Measurements from ENCODE around the gene PRR19.

The PRR19 gene

DNA sequence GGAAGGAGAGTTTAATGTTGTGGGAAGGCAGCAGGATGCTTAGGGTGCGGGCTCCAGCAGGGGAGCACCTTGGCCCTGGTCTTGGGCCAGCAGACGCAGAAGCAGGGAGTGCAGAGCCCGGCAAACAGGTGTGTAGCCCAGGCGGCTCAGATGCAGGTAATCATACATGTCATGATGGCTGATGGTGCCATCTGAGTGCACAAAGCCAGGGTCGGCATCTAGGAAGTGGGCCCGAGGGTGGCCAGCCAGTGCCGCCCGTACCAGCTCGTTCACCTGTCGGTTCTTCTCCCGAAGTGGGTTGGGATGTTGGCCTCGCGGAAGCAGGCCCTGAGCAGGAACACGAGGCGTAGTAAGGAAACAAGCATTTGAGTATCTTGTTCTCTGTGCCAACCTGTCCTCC, 4.9 kb upstream of the PRR19 start:
- FAIRE-seq: no peak

DNA sequence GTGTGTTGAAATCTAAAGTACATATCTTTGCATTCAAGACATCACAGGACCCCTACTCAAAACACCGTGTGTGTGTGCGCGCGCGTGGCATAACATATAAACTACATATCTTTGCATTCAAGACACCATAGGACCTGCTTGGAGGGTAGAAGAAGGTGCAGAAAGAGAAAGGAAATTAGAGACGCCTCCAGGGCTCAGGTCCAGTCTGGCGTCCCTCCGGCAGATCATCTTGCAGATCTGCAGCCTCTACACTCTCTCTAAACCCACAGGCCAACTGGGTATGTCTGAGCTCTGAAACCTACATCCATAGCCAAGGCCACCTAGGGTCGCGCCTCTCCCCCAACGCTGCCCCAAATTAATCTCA, 1.2 kb downstream of the PRR19 start:
- no peak for FAIRE-seq

DNA sequence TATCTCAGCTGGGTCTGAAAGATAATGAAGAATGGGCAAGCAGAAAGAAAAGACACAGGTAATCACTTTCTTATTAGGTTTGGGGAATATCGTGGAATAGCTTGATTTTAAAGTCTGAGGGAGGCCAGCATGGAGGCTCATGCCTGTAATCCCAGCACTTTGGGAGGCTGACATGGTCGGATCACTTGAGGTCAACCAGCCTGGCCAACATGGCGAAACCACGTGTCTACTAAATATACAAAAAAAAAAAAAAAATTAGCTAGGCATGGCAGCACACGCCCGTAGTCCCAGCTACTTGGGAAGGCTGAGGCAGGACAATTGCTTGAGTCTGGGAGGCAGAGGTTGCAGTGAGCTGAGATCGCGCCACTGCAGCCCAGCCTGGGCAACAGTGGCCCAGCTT, 1.9 kb downstream of the PRR19 start:
- FAIRE-seq: no peak

DNA sequence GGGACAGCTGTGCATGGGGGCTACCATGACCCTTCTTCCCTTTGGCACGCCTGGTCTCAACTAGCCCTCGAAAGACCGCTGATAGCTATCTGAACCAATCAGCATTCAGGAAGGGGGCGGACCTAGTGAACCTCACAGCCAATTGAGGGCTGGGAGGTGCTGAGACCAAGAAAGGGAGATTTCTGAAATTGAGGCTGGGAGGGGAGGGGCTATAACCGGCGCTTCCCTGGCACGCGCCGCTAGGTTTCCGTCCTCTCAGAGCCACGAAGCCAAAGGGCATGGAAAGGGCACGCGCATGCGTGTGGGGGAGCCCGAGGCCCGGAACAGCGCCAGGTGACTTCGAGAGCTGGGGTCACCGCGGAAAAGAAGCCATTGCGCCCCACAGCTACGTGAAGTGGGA, 4.7 kb downstream of the PRR19 start:
- FAIRE-seq: no peak

DNA sequence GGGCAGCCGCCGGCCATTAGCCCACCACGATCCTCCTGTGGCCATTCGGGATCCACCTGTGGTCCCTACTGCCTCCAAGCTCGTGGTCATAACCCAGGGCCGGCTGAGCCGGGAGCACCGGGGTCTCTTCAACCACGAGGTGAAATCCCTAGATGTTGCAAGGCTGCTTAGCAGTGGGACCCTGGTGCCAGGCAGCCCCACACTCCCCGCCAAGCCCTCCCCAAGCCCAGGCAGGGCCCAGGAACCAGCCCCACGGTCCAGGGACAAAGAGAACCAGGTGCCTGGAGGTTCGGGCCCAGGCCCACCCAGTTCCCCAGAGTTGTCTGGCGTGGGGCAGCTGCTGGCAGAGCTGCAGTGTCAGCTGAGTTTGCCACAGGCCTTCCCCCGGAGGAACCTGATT, 7.8 kb downstream of the PRR19 start:
- FAIRE-seq: no peak

DNA sequence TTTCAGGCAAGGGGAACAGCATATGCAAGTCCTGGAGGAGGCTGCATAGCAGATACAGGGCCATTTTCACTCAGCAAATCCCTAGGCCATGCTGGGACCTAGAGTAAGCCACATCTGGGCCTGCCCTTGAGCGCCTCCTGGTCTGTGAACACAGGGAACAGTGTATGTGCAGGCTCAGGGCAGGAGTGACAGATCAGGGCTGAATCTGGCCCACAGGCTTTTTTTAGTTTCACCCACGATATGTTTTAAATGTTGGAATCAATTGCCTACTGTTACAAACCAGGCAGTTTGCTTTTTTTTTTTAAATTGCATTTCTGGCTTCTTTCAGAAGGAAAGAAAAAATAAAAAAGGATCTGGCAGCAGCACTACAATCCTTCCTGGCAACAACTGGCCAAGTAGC, 9.7 kb downstream of the PRR19 start:
- FAIRE-seq: no peak

DNA sequence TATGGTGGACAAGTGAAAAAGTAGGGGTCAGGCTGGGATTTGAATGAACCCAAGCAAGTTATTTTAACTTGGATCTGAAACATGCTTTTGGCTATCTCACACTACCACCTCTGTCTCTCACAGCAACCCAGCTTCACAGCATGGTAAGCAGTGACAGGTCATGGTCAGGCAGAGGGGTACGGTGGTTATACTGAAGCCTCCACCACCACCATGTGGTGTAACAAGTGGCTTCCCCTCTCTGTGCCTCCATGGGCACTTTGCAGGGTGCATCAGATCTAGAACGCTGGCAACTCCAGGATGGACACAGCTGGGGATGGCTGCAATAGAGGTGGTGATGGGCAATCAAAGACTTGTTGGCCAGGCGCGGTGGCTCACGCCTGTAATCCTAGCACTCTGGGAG, 10.4 kb downstream of the PRR19 start:
- FAIRE-seq: no peak

DNA sequence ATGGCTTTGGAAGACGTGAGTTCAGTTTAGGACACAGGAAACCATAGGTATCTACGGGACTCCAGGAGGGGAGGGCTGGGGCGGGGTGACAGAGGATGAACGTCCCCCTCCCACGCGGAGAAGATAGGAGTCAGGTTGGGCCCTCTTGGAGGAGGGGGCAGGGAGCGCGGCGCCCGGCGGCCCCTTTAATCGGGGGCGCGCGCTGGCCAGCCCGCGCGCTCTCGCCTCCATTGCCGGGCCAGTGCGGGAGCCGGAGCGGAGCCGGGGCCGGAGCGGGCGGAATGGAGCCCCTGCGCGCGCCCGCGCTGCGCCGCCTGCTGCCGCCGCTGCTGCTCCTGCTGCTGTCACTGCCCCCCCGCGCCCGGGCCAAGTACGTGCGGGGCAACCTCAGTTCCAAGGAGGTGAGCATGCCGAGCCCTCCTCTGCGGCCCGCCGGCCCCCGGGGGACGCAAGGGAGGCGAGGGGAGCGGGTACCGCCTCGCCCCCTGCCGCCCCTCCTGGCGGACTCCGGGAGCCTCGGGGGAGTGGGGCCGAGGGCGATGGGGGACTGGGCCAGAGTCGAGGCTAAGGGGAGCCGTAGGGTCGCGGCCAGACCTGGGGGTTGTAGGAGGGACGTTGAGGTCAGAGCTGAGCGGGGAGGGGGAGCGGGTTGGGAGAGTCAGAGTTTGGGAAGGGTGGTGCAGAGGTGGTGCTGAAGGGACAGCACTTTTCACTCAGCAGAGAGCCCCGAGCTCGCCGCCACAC, 11.3 kb downstream of the PRR19 start, which contains the start of gene TMEM145:
Gene TMEM145 (plus strand): TSS at position 214 of the 744 bp plus-strand sequence. CDS start 68 bp downstream, at position 282.
- FAIRE-seq: no peak

DNA sequence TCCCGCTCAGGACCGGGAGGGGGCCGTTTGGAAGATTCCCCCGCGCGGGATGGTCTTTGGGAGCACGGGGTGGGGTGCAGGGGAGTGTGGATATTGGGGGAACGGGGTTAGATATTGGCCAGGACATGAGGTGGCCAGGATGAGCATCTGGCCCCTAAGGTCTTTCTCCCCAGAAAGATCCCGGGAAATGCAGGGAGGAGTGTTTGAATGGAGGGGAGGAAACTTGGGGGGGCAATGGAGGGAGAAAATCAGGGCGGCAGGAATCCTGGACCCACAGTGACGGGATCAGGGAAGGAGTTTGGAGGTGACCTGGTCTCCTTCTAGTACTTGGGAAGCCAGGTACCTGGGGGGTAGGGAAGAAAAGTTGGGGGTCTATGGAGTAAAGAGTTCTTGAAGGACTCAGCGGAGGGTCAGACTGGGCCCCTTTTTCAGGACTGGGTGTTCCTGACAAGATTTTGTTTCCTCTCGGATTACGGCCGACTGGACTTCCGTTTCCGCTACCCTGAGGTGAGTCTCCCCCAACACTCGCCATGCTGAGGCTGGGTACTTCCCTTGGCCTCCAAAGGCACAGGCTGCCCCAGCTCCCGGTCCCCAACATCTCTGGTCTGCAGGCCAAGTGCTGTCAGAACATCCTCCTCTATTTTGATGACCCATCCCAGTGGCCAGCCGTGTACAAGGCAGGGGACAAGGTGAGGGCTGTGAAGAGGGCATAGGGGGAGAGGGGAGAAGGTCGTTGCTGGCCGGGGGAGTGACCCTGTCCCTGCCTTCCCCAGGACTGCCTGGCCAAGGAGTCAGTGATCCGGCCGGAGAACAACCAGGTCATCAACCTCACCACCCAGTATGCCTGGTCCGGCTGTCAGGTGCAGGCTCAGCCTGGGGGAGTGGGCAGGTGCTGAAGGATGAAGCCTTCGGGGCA, 12.2 kb downstream of the PRR19 start:
- FAIRE-seq: no peak

DNA sequence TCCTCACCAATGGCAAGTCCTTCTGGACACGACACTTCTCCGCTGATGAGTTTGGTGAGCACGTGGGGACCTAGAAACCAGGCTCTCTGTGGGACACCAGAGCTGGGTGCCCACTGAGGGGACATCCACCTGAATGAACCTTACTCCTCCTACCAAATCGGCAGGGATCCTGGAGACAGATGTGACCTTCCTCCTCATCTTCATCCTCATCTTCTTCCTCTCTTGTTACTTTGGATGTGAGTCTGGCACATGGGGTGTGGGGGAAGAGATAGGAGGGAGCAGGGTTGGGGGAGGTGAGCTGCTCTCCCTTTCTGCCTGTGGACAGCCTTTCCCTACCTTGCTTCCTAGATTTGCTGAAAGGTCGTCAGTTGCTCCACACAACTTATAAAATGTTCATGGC, 13.1 kb downstream of the PRR19 start:
- FAIRE-seq: no peak

DNA sequence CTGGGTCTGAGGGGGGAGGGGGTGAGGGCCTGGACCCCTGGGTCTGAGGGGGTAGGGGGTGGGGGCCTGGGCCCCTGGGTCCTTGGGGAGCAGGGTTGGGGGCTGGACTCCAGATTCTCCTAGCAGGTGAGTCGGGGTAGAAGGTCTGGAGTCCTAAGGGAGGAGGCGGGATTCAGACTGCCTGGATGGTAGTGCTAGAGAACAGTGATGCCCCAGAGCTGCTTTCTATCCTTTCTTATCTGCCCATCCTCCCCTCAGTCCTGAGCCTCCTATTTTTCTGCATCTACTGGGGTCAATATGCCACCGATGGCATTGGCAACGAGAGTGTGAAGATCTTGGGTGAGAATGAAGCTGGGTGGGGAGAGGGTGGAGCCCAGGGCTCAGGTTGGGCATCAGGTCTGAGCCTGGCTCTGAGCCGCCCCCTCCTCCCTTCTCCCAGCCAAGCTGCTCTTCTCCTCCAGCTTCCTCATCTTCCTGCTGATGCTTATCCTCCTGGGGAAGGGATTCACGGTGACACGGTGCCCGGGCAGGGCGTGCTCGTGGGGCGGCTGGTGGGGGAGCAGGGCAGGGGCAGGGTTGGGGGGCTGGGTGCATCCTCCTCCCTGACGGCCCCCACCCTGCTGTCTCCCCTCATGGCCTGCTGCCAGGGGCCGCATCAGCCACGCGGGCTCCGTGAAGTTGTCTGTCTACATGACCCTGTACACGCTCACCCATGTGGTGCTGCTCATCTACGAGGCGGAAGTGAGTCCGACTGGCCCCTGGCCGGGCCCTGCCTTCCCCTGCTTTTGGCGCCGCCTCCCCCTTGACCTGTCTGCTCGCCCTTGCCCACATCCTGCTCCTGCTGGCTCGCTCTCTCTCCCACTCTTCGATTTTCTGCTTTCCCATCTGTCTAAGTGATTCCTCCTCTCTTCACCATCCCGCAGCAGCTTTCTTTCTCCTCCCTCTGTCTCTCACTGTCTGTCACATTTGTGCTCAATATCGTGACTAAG, 14.6 kb downstream of the PRR19 start:
- FAIRE-seq: no peak

DNA sequence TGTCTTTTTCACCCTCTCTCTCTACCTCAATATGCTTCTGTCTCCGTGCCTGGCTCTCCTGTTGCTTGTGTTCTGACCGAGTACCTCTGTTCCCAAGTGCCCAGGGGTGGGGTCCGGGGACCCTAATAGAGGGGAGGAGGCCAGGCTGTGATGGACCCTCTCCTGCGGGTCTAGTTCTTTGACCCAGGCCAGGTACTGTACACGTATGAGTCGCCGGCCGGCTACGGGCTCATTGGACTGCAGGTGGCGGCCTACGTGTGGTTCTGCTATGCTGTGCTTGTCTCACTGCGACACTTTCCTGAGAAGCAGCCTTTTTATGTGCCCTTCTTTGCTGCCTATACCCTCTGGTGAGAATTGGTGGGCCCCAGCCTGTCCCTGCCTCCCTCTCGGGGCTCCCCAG, 15.6 kb downstream of the PRR19 start:
- no peak for FAIRE-seq

DNA sequence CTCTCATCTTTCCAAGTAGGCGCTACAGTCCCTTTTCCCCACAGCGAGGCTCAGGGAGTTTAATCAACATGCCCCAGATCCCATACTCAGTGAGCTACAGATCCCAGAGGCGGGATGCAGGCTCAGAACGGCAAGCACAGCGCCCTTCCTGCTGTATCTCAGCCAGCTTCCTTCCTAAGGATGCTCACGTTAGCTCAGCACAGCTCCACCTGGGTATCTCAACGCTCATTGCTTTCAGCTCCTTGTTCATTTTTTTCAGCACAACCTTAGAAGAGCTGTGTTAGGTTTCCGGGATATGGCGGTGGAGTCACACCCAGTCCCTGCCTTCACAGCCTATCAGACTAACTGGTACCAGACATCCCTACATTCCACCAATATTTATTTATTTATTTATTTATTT, 20.4 kb downstream of the PRR19 start:
- no peak for FAIRE-seq

DNA sequence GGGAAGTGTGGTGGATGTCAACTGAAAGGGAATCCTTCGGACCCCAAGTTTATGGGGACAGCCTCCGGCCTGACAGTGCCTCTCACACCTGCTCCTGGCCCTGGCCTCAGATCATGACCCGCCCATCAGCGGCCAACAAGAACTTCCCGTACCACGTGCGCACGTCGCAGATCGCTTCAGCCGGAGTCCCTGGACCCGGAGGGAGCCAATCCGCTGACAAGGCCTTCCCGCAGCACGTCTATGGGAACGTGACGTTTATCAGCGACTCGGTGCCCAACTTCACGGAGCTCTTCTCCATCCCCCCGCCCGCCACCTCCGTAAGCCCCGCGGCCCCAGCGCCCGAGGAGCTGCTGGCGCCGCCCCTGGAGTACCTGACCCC, 21.5 kb downstream of the PRR19 start:
- FAIRE-seq: no peak

DNA sequence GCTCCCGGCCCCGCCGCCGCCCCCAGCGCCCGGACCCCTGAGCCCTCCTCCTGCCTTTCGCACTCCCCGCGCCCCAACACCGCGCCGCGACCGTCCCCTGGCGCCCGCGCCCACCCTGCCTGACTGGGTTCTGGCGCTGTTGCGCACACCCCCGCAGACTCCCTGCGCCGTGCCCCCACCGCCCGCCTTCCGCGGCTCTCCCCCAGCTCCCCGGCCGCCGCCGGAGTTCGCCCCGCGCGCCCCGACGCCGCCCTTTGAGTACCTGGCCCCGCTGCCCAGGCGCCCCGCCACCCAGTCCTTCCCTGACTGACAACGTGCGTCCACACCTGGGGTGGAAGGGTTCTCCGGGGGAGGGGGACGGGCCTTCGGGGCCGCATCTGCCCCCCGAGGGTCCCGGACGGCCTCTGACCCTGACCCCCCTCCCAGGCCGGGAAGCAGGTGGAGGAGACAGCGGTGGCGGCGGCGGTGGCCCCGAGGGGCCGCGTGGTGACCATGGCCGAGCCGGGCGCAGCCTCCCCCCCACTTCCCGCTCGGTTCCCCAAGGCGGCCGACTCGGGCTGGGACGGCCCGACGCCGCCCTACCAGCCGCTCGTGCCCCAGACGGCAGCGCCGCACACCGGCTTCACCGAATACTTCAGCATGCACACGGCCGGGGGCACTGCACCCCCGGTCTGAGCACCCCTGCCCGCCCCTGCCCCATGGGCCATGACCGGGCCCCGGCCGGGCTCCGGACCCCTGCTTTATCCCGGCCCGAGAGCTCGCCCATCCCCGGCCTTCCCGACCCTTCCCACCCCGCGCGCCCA, 22.1 kb downstream of the PRR19 start:
- no peak for FAIRE-seq

DNA sequence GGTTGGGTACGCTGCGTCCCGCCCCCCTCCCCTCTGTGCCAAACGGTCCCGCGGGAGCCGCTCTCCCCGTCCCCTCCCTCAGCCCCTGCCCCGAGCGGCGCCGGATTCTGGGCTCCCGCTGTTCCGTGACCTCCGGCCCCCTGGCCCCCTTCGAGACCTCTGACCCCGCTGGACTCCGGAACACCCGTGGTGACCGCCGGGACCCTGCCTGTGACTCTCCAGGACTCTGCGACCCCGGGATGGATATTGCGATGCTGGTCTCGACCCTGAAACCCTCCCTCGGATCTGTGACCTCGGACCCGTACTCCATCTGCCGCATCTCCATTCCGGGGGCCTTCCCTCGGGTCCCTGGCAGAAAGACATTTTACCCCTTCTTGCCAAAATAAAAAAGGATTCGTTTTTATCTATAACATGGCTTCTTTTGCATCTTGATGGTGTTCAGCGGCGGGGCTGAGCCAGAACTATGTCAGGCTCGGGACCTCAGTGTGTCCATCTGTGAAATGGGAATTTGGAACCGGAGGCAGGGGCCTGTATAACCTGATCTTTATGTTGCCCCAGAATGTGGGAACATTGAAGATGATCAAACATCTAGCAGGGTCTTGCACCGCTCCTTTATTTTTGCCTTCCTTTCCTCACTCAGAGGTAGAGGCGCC, 22.8 kb downstream of the PRR19 start:
- no peak for FAIRE-seq

DNA sequence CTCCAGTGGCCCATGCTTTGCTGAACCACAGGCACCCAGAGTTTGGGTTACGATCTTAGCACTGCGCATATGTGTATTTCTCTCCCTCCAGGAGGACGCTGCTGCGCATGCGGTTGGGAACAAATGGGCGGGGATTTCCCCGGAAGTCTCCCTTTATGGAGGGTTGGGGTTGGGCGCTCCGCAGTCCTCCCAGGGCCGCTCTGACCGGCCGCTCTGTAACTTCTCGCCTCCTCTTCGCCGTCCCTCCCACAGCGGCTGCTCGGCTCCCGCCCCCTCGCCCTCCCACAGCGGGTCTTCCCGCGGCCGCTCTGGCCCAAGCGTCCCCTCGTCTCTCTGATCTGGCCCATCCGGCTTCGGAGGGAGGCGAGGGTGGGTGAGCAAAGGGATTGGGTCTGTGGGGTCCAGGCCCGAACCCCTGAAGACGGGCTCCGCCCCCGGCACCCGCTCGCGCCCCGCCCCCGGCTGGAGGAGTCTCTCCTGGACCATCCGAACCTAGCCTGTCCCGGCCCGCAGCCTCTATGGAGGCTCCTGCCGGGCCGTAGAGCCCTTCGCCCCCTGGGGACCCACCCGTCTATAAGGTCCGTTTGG, 23.5 kb downstream of the PRR19 start, which contains the start of gene MEGF8:
Gene MEGF8 (plus strand): TSS at position 328 of the 588 bp plus-strand sequence. CDS start 609 bp downstream, outside the sequence.
- FAIRE-seq: peak; percentile 87

DNA sequence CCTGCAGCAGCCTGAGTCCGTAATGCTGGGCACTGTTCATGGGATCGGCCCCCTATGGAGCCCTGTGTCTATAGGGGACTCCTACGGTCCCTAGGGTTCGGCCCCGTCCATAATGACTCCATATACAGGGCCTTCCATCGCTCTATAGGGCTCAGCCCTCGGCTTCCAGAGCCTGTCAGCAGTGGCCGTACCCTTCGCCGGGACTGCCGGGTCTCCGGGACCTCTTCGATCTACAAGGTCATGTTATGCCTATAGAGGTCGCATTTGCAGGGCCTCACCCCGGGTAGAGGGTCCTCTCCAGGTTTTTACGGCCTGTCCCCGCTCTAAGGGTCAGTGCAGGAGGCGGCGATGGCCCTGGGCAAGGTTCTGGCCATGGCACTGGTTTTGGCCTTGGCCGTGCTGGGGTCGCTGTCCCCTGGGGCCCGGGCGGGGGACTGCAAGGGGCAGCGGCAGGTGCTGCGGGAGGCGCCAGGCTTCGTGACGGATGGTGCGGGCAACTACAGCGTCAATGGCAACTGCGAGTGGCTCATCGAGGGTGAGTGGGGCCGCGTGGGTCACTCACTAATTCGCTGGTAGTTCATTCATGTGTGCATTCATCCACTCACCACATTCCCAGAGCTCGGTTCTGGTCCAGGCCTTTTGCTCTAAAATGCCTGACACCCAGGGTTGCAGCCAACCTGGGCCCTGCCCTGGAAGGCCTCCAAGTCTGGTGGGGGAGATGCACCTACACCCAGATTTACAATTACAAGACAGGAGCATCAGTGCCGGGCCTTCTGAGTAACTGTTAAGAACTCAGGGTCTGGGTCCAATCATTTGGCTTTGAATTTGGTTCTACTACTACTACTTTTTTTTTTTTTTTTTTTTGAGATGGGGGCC, 24.2 kb downstream of the PRR19 start:
- FAIRE-seq: no peak

DNA sequence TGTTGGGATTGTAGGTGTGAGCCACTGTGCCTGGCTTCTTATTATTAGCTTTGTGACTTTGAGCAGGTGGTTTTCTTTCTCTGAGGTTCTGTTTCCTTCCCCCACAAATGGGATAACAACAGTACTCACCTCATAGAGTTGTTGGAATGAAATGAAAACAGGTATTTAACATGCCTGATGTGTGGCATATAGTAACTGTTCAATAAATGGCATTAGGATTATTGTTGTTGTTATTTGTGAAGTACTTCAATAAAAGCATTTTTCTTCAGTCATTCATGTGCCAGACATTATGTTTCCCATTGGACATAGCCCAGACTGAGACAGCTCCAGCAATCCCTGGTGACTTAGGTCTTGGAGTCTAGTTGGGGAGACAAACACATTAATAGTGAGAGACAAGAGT, 25.0 kb downstream of the PRR19 start:
- no peak for FAIRE-seq

DNA sequence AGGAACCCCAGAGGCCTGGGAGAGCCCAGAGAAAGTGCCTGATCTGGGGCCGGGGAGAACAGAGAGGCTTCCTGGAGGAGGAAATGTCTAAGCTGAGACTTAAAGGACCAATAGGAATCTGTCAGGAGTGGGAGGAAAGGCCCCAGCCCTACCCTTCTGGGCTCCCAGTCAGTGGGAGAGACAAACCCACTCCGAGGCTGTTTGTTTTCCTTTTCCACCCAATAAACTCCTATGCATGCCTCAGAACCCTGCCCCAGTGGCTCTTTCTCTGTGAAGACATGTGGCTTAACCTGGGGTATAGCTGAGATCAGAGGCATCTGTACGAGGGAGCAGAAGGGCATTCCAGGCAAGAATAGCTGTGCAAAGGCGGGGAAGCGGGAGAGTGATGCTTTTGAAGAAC, 25.4 kb downstream of the PRR19 start:
- no peak for FAIRE-seq

Measured in colon (tissue), 2 donors.